Stimulated activated CD8-positive, alpha-beta memory T cell treated with anti-CD3 and anti-CD28 coated beads, Interleukin-7, amount 100 ng/mL, for 48 hours (primary cell): ENCODE results near the gene PARD3.

ENCODE experiments used
- DNase-seq, 2 donors: peaks; one replicate each; pipeline ENCODE4 v3.0.0-alpha.2; 2020; ENCODE audit warnings: low read depth in 1 of 2; ENCODE audit errors: extremely low read depth in 1 of 2

PARD3 gene

GRCh38 chr10:34590793-34591192, 224.3 kb downstream of the PARD3 start:
- DNase-seq = no peak

DNA sequence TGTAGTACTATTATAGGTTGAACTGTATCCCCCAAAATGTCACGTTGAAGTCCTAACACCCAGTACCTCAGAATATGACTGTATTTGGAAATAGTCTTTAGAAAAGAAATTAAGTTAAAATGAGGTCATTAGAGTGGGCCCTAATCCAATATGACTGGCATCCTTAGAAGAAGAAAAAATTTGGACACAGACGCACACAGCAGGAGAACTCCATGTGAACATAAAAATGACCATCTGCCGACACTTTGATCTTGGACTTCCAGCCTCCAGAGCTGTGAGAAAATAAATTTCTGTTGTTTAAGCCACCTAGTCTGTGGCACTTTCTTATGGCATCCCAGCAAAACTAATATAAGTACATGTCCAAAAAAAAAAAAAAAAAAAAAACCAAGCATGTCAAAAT, 225.8 kb downstream of the PARD3 start:
- no peak for DNase-seq

GRCh38 chr10:34587680-34588019, 227.4 kb downstream of the PARD3 start:
- DNase-seq = no peak

DNA sequence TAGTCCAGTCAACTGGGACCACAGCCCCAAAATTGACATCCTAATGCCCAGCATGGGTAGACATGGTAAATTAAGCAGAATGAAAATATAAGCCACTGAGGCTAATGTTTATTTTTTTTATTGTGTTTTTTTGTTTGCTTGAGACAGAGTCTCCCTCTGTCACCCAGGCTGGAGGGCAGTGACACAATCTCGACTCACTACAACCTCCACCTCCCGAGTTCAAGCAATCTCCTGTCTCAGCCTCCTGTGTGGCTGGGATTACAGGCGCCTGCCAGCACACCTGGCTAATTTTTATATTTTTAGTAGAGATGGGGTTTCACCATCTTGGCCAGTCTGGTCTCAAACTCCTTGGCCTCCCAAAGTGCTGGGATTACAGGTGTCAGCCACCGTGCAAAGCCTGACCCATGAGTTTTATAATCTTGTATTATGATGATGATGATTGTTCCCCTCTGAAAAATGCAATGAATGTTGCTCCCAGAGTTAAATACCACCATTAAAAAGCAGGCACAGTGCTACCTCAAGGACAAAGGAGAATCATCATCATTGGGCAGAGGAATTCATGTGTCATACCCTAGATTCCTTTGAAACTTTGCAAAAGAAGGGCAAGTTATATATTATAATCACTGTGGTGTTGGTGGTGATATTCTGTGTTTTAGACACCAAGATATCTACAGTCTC, 228.0 kb downstream of the PARD3 start:
- DNase-seq = no peak

GRCh38 chr10:34585422-34586112, 229.5 kb downstream of the PARD3 start:
- DNase-seq = no peak

- no peak for DNase-seq
Measured at GRCh38 chr10:34584164-34584563, 230.9 kb downstream of the PARD3 start.

GRCh38 chr10:34581801-34582532, 233.1 kb downstream of the PARD3 start:
- DNase-seq = no peak

GRCh38 chr10:34580643-34581042, 234.5 kb downstream of the PARD3 start:
- DNase-seq = no peak

DNA sequence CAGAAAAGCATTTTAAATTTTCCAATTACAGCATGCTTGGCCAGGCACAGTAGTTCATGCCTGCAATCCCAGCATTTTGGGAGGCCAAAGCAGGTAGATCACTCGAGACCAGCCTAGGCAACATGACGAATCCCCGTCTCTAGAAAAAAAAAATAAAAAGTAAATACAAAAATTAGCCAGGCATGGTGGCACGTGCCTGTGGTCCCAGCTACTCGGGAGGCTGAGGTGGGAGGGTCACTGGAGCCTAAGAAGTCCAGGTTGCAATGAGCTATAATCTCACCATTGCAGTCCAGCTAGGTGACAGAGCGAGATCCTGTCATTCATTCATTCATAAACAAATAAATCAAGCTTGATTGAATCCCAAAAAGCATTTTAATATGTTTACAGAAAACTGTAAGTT, 234.9 kb downstream of the PARD3 start:
- no peak for DNase-seq

DNA sequence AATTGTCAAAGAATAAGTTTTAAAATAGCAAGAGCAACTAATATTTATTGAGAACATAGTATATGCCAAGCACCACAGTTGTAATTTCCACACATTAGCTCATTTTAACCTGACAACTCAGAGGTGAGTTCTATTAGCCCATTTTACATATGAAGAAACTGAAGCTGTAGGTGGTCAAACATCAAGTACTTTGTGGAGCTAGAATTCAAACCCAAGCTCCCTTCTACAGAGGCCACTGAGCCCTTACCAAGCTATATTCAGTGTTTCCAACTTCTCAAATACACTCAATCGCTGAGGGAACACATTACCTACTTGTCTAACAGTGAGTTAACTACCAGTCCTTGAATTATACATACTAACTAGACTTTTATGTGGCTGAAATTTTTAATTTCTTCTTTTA, 236.6 kb downstream of the PARD3 start:
- DNase-seq = no peak

GRCh38 chr10:34576797-34577196, 238.3 kb downstream of the PARD3 start:
- no peak for DNase-seq

- no peak for DNase-seq
Measured at GRCh38 chr10:34575882-34576281, 239.2 kb downstream of the PARD3 start.

GRCh38 chr10:34574353-34574934, 240.7 kb downstream of the PARD3 start:
- DNase-seq = no peak

DNA sequence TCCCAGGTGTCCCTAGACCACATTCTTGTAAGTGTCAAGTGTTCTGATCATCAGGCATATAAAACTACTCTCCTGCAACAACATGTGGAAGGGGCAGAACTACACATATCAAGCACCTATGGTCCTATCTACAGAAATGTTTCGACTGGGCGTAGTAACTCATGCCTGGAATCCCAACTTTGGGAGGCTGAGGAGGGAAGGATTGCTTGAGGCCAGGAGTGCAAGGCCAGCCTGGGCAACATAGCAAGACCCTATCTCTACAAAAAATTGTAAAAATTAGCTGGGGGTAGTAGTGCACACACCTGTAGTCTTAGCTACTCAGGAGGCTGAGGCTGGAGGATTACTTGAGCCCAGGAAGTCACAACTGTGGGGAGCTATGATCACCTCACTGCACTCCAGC, 244.2 kb downstream of the PARD3 start:
- no peak for DNase-seq

DNA sequence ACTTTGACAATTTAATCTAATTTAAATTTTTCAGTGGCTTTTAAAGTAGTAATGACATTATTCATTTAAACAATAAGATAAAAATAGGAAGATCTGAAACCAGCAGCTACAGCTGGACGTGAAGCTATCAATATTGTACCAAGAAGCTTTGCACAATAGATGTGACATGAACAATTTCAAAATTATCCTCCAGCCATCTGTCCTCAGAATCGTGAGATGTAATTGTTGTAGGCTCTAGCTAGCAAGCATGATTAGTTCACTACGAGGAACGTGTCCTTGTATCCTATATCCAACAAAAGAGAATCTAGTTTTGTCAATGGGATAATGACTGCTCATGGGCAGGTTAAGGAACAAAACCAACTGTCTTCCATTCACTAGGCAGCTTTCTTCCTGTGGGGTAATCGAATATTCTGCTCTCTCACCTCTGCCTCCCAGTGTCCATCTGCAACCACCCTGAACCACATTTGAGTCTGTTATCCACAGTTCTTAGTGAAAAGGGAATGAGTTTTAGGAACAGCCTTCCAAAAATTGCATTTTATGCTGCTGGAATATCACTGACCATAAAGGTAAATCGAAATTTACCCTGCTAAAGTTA, 247.3 kb downstream of the PARD3 start:
- DNase-seq = no peak

DNA sequence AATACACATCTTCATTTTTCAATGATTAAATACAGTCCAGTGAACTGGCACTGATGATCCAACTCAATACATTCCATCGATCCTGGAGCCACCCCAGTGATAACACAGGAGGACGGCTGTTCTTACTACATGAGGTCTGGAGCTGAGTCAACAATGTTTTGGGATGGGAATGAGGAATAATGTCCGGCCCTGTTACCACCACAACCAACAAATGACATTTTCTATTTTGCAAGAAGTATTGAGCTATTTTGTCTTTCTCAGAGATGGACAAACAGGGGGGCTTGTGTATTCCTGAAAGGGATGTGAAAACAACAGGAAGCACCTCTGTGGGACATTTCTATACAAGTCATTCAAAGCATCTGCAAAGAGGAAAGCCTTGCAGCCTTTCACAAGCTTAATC, 249.2 kb downstream of the PARD3 start:
- no peak for DNase-seq

DNA sequence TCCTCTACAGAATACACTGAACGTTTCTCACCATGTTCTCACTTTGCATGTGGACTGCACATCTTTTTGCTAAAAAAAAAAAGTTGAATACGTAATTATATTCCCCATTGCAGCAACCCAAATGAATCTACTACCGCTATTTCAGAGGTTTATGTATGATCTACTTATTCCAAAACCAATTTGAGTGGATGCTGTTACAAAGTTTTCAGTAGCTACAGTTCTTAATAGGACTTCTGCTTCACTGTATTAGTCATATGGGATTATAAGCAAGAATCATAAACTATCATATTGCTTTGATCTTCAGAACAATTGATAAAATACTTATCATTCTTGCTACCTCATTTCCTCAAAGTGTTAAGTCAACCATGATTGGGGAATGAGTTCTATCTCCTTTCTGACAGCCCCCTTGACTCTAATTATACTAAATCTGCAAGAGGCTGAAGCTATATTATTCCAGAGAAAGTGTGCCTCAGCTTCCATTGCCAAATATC, 257.0 kb downstream of the PARD3 start:
- DNase-seq = no peak

GRCh38 chr10:34557173-34557572, 257.9 kb downstream of the PARD3 start:
- no peak for DNase-seq

- DNase-seq = no peak
Measured at GRCh38 chr10:34555653-34556052, 259.4 kb downstream of the PARD3 start.

GRCh38 chr10:34553747-34554146, 261.3 kb downstream of the PARD3 start:
- DNase-seq = no peak

DNA sequence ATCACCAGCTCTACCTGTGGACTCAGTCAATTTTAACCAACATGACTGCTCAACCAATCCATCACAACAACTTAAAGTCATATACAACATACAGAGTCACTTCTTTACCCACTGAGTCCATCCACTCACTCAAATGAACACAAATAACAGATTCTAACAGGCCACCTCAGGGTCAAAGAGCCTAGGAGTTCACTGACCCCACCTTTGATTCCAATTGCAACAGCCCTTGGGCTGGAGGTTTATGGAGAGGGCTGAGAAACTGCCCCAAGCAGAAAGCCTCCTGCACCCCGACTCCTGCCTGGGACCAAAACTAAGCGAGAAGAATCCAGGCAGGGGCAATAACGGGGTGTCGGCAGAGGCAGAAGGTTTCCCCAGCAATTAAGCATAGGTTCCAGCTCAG, 263.8 kb downstream of the PARD3 start:
- DNase-seq = no peak
